Measurements from ENCODE around the gene CKAP5. TPM values are rescaled to one million over a fixed set of nuclear protein-coding genes. Genes with fewer than 3 reads are reported as not detected.

Gene CKAP5
- total RNA-seq, 1 experiment from 2014 or later: 171 TPM

DNA sequence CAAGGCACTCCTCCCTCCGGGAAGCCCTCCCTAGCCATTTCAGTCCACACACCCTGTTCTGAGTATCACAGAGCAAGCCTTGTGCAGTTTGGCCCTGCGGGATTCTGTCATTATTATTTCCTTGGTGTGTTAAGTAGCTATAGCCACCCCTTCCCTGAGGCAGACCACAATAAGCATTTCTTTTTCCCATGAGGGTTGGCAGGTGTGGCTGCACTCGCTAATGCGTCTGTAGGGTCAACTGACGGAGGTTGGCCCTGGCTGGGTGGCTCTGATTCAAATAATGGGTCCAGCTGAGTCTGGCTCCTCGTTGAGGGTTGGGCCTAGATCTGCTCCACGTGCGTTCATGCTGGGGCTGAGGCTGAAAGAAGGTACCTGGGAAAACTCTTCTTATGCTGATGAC, 122.0 kb downstream of the CKAP5 start (continued):
- TF ChIP-seq, protein P1, sequence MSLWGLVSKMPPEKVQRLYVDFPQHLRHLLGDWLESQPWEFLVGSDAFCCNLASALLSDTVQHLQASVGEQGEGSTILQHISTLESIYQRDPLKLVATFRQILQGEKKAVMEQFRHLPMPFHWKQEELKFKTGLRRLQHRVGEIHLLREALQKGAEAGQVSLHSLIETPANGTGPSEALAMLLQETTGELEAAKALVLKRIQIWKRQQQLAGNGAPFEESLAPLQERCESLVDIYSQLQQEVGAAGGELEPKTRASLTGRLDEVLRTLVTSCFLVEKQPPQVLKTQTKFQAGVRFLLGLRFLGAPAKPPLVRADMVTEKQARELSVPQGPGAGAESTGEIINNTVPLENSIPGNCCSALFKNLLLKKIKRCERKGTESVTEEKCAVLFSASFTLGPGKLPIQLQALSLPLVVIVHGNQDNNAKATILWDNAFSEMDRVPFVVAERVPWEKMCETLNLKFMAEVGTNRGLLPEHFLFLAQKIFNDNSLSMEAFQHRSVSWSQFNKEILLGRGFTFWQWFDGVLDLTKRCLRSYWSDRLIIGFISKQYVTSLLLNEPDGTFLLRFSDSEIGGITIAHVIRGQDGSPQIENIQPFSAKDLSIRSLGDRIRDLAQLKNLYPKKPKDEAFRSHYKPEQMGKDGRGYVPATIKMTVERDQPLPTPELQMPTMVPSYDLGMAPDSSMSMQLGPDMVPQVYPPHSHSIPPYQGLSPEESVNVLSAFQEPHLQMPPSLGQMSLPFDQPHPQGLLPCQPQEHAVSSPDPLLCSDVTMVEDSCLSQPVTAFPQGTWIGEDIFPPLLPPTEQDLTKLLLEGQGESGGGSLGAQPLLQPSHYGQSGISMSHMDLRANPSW (CRISPR knock-in tag; conservative IDR thresholded peaks at IDR 0.05; ENCODE audit: low read depth): no peak
- TF ChIP-seq ELF4 (CRISPR knock-in tag; IDR thresholded peaks at IDR 0.05; ENCODE audit: low read depth) (no peak), HMGA2 (CRISPR knock-in tag; IDR thresholded peaks at IDR 0.05) (no peak), ZNF138 (CRISPR knock-in tag; conservative IDR thresholded peaks at IDR 0.05) (no peak), ZNF232 (CRISPR knock-in tag; IDR thresholded peaks at IDR 0.05) (no peak)

DNA sequence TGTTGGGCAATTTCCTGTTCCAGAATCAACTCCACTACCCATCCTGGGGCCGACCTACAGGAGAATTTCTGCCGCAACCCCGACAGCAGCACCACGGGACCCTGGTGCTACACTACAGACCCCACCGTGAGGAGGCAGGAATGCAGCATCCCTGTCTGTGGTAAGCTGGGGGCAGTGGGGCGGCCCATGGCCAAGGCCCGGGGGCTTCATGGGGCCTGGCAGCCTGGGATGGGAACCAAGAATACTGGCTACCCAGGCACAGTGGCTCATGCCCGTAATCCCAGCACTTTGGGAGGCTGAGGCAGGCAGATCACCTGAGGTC, 122.8 kb downstream of the CKAP5 start:
- ChIA-PET CTCF (no interaction called here), POLR2A (no interaction called here)
- TF ChIP-seq, protein P2, sequence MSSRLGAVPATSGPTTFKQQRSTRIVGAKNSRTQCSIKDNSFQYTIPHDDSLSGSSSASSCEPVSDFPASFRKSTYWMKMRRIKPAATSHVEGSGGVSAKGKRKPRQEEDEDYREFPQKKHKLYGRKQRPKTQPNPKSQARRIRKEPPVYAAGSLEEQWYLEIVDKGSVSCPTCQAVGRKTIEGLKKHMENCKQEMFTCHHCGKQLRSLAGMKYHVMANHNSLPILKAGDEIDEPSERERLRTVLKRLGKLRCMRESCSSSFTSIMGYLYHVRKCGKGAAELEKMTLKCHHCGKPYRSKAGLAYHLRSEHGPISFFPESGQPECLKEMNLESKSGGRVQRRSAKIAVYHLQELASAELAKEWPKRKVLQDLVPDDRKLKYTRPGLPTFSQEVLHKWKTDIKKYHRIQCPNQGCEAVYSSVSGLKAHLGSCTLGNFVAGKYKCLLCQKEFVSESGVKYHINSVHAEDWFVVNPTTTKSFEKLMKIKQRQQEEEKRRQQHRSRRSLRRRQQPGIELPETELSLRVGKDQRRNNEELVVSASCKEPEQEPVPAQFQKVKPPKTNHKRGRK (CRISPR knock-in tag; IDR thresholded peaks at IDR 0.05; ENCODE audit: borderline replicate concordance): no peak
- TF ChIP-seq, protein P3, sequence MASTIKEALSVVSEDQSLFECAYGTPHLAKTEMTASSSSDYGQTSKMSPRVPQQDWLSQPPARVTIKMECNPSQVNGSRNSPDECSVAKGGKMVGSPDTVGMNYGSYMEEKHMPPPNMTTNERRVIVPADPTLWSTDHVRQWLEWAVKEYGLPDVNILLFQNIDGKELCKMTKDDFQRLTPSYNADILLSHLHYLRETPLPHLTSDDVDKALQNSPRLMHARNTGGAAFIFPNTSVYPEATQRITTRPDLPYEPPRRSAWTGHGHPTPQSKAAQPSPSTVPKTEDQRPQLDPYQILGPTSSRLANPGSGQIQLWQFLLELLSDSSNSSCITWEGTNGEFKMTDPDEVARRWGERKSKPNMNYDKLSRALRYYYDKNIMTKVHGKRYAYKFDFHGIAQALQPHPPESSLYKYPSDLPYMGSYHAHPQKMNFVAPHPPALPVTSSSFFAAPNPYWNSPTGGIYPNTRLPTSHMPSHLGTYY (CRISPR knock-in tag; IDR thresholded peaks at IDR 0.05): no peak
- TF ChIP-seq, protein P4, sequence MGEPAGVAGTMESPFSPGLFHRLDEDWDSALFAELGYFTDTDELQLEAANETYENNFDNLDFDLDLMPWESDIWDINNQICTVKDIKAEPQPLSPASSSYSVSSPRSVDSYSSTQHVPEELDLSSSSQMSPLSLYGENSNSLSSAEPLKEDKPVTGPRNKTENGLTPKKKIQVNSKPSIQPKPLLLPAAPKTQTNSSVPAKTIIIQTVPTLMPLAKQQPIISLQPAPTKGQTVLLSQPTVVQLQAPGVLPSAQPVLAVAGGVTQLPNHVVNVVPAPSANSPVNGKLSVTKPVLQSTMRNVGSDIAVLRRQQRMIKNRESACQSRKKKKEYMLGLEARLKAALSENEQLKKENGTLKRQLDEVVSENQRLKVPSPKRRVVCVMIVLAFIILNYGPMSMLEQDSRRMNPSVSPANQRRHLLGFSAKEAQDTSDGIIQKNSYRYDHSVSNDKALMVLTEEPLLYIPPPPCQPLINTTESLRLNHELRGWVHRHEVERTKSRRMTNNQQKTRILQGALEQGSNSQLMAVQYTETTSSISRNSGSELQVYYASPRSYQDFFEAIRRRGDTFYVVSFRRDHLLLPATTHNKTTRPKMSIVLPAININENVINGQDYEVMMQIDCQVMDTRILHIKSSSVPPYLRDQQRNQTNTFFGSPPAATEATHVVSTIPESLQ (CRISPR knock-in tag; IDR thresholded peaks at IDR 0.05): no peak
- no peak for TF ChIP-seq SOX15 (CRISPR knock-in tag; IDR thresholded peaks at IDR 0.05)
- TF ChIP-seq, protein P5, sequence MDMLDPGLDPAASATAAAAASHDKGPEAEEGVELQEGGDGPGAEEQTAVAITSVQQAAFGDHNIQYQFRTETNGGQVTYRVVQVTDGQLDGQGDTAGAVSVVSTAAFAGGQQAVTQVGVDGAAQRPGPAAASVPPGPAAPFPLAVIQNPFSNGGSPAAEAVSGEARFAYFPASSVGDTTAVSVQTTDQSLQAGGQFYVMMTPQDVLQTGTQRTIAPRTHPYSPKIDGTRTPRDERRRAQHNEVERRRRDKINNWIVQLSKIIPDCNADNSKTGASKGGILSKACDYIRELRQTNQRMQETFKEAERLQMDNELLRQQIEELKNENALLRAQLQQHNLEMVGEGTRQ (CRISPR knock-in tag; IDR thresholded peaks at IDR 0.05): no peak
- TF ChIP-seq NFYB (CRISPR knock-in tag; conservative IDR thresholded peaks at IDR 0.05; ENCODE audit: low read depth): no peak
- TF ChIP-seq, protein P6, sequence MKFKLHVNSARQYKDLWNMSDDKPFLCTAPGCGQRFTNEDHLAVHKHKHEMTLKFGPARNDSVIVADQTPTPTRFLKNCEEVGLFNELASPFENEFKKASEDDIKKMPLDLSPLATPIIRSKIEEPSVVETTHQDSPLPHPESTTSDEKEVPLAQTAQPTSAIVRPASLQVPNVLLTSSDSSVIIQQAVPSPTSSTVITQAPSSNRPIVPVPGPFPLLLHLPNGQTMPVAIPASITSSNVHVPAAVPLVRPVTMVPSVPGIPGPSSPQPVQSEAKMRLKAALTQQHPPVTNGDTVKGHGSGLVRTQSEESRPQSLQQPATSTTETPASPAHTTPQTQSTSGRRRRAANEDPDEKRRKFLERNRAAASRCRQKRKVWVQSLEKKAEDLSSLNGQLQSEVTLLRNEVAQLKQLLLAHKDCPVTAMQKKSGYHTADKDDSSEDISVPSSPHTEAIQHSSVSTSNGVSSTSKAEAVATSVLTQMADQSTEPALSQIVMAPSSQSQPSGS (CRISPR knock-in tag; IDR thresholded peaks at IDR 0.05; ENCODE audit: borderline replicate concordance, low read depth): no peak
- TF ChIP-seq TEAD1 (CRISPR knock-in tag; IDR thresholded peaks at IDR 0.05): no peak
- no peak for TF ChIP-seq ZNF232 (CRISPR knock-in tag; IDR thresholded peaks at IDR 0.05)
- TF ChIP-seq ZNF263 (CRISPR knock-in tag; IDR thresholded peaks at IDR 0.05; ENCODE audit: low read depth): no peak
- TF ChIP-seq, protein P7, sequence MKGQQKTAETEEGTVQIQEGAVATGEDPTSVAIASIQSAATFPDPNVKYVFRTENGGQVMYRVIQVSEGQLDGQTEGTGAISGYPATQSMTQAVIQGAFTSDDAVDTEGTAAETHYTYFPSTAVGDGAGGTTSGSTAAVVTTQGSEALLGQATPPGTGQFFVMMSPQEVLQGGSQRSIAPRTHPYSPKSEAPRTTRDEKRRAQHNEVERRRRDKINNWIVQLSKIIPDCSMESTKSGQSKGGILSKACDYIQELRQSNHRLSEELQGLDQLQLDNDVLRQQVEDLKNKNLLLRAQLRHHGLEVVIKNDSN (CRISPR knock-in tag; IDR thresholded peaks at IDR 0.05): no peak
- no peak for TF ChIP-seq ZNF317 (CRISPR knock-in tag; IDR thresholded peaks at IDR 0.05; ENCODE audit: borderline replicate concordance, low read depth)
- TF ChIP-seq CBFB (CRISPR knock-in tag; IDR thresholded peaks at IDR 0.05; ENCODE audit: low read depth): no peak
- TF ChIP-seq ZNF423 (CRISPR knock-in tag; IDR thresholded peaks at IDR 0.05): no peak
- no peak for TF ChIP-seq FOXJ3 (CRISPR knock-in tag; IDR thresholded peaks at IDR 0.05; ENCODE audit: borderline replicate concordance)
- TF ChIP-seq GABPB1 (CRISPR knock-in tag; IDR thresholded peaks at IDR 0.05): no peak
- no peak overlapping the region for H3K27ac Mint-ChIP-seq
- H3K27me3 Mint-ChIP-seq (ENCODE audit: low read depth): no peaks in the 10 kb centered on the region
- ATAC-seq (no peak; the same call in 1 of the 2 replicates), DNase-seq (ENCODE audit: low spot score) (no peak)
- no peaks in the 10 kb centered on the region for H3K9me3 Mint-ChIP-seq
- H3K4me3 Mint-ChIP-seq: no peak overlapping the region
- peaks cover 10% of the 10 kb centered on the region for H3K4me1 Mint-ChIP-seq
- no peaks in the 10 kb centered on the region for H3K36me3 Mint-ChIP-seq
